SK-N-SH treated with all-trans-retinoic acid at 6 μM for 48 hours (cell line): ENCODE measurements around the gene LHX5.

ENCODE experiments used
- ARNTL ChIP-seq: fragments of 450-650 bp; formaldehyde crosslinking; IDR thresholded peaks from 2 replicates; pipeline ENCODE4 v1.5.0; 2020; ENCODE audit warnings: low read depth, mild to moderate bottlenecking, moderate library complexity, borderline replicate concordance
- CSRNP3 ChIP-seq: fragments of 250-450 bp; sonication (Bioruptor Pico); IDR thresholded peaks from 2 replicates; pipeline ENCODE4 v1.5.1; 2021; ENCODE audit warnings: mild to moderate bottlenecking, moderate library complexity
- ISL1 ChIP-seq: fragments of 250-450 bp; sonication (Bioruptor Pico); IDR thresholded peaks from 2 replicates; pipeline ENCODE4 v2.1.2; 2022; ENCODE audit warnings: mild to moderate bottlenecking, moderate library complexity
- RARB ChIP-seq: fragments of 250-450 bp; sonication (Bioruptor Pico); IDR thresholded peaks from 2 replicates; pipeline ENCODE4 v1.8.0; 2021; ENCODE audit warnings: mild to moderate bottlenecking, moderate library complexity
- SNAI2 ChIP-seq: fragments of 250-450 bp; sonication (Bioruptor Pico); IDR thresholded peaks from 2 replicates; pipeline ENCODE4 v1.5.0; 2020; ENCODE audit warnings: mild to moderate bottlenecking, moderate library complexity
- TSHZ2 ChIP-seq: fragments of 250-450 bp; sonication (Bioruptor Pico); IDR thresholded peaks from 2 replicates; pipeline ENCODE4 v1.5.0; 2020; ENCODE audit warnings: mild to moderate bottlenecking, moderate library complexity
- ZC3H10 ChIP-seq: fragments of 250-450 bp; sonication (Bioruptor Pico); IDR thresholded peaks from 2 replicates; pipeline ENCODE4 v1.5.1; 2021; ENCODE audit warnings: mild to moderate bottlenecking, moderate library complexity

GRCh38 chr12:113440336-113440735 lies 31.3 kb downstream of the LHX5 start:
- TF ChIP-seq ZC3H10 (no peak), SNAI2 (CRISPR knock-in tag) (no peak), ARNTL (CRISPR knock-in tag) (no peak), ISL1 (CRISPR knock-in tag) (no peak), CSRNP3 (CRISPR knock-in tag) (no peak), TSHZ2 (CRISPR knock-in tag) (no peak), RARB (no peak)
